ENCODE results near the gene OASL.

The OASL gene

GRCh38 chr12:120991965-120992364, 47.1 kb downstream of the OASL start:
- no peak for DNase-seq (ENCODE audit: low read depth, low spot score)

- DNase-seq (ENCODE audit: low read depth, low spot score), result no peak
Observed at GRCh38 chr12:120990487-120991055, 48.5 kb downstream of the OASL start.

- DNase-seq (ENCODE audit: low read depth, low spot score), result no peak
Observed at GRCh38 chr12:120989687-120990086, 49.4 kb downstream of the OASL start.

- DNase-seq (ENCODE audit: low read depth, low spot score), result no peak
Observed at GRCh38 chr12:120988658-120989057, 50.4 kb downstream of the OASL start.

- DNase-seq (ENCODE audit: low read depth, low spot score), result no peak
Observed at GRCh38 chr12:120988234-120988633, 50.8 kb downstream of the OASL start.

GRCh38 chr12:120984351-120984898, 54.6 kb downstream of the OASL start:
- no peak for DNase-seq (ENCODE audit: low read depth, low spot score)

- DNase-seq (ENCODE audit: low read depth, low spot score), result no peak
Observed at GRCh38 chr12:120983759-120984158, 55.3 kb downstream of the OASL start.

GRCh38 chr12:120982659-120983058, 56.4 kb downstream of the OASL start:
- no peak for DNase-seq (ENCODE audit: low read depth, low spot score)

- DNase-seq (ENCODE audit: low read depth, low spot score), result no peak
Observed at GRCh38 chr12:120981407-120981941, 57.6 kb downstream of the OASL start.

- no peak for DNase-seq (ENCODE audit: low read depth, low spot score)
Observed at GRCh38 chr12:120980800-120981368, 58.2 kb downstream of the OASL start.

- DNase-seq (ENCODE audit: low read depth, low spot score), result no peak
Observed at GRCh38 chr12:120979862-120980696, 59.0 kb downstream of the OASL start.

- no peak for DNase-seq (ENCODE audit: low read depth, low spot score)
Observed at GRCh38 chr12:120979220-120979861, 59.7 kb downstream of the OASL start.

- DNase-seq (ENCODE audit: low read depth, low spot score), result no peak
Observed at GRCh38 chr12:120978296-120979219, 60.5 kb downstream of the OASL start, which contains the start of gene HNF1A. TSS of gene HNF1A (plus strand) at chr12:120978543. CDS start at chr12:120978769, 226 bp downstream.

- DNase-seq (ENCODE audit: low read depth, low spot score), result no peak
Observed at GRCh38 chr12:120977531-120978295, 61.3 kb downstream of the OASL start.

GRCh38 chr12:120972870-120973543, 66.0 kb downstream of the OASL start:
- DNase-seq (ENCODE audit: low read depth, low spot score), result no peak

- DNase-seq (ENCODE audit: low read depth, low spot score), result no peak
Observed at GRCh38 chr12:120971299-120972180, 67.5 kb downstream of the OASL start.

- no peak for DNase-seq (ENCODE audit: low read depth, low spot score)
Observed at GRCh38 chr12:120970310-120970709, 68.7 kb downstream of the OASL start.
